Brain microvascular endothelial cell (primary cell): ENCODE measurements around the gene SPEF1.

Source experiments
- DNase-seq: peaks from one replicate; pipeline ENCODE4 v3.0.0-alpha.2; 2020
- H3K27ac ChIP-seq: fragments of 250-450 bp; sonication (Bioruptor Pico); 2 replicates; pipeline ENCODE4 v1.5.1; 2020; ENCODE audit warnings: mild to moderate bottlenecking, moderate library complexity
- H3K27me3 ChIP-seq: fragments of 250-450 bp; sonication (Bioruptor Pico); replicated peaks from 2 replicates; pipeline ENCODE4 v1.5.1; 2020; ENCODE audit warnings: mild to moderate bottlenecking
- H3K36me3 ChIP-seq: fragments of 250-450 bp; sonication (Bioruptor Pico); replicated peaks from 2 replicates; pipeline ENCODE4 v1.5.1; 2020; ENCODE audit warnings: mild to moderate bottlenecking
- H3K4me3 ChIP-seq: 2 replicates; pipeline ENCODE4 v1.5.1; 2011; ENCODE audit warnings: low read depth, mild to moderate bottlenecking, control low read depth, low read length, moderate library complexity
- in situ Hi-C: cut with HindIII; loops from 2 replicates; pipeline ENCODE4 v1.10.0; 2017; ENCODE audit warnings: low sequenced_read_pairs, low pct_ligation_motif_present
- TF ChIP-seq, protein P1 (sequence below): IDR thresholded peaks from 2 replicates; pipeline ENCODE4 v1.5.1; 2011; ENCODE audit warnings: low read depth, mild to moderate bottlenecking, moderate library complexity, low read length, control low read depth, inconsistent platforms; ENCODE audit errors: missing control alignments

Gene SPEF1

DNA sequence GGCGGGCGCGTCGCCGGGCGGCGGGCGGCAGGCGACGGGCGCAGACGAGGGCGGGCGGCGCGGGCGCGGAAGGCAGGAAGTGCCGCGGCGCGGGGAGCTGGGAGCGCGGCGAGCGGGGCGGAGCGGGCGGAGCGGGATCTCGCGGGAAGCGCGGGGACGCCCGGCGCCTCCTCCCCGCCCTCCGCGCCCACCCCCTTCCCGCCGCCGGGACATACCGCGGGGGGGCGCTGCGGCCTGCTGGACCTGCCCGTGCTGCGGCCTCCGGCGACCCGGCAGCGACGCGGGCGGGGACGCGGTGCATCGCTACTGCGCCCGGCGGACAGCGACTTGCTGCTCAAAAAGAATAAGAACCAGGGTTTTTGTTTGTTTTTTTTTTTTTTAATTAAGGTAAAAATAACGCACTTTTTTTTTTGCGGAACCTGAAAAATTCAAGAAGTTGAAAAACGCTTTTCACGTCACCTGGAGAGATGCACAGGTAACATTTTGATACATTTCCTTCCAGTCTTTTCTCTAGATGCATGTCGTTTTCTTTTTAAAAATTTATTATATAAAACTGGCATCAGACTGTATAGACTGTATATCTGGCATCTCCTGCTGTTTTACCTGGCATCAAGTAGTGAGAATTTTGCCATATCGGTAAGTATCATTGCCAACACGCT is 5.5 kb upstream of the SPEF1 start, which contains the start of gene CENPB:
CENPB (minus strand) TSS at position 76 of the 659 bp plus-strand sequence. CDS start 257 bp downstream, outside the sequence.
- TF ChIP-seq, protein P1, sequence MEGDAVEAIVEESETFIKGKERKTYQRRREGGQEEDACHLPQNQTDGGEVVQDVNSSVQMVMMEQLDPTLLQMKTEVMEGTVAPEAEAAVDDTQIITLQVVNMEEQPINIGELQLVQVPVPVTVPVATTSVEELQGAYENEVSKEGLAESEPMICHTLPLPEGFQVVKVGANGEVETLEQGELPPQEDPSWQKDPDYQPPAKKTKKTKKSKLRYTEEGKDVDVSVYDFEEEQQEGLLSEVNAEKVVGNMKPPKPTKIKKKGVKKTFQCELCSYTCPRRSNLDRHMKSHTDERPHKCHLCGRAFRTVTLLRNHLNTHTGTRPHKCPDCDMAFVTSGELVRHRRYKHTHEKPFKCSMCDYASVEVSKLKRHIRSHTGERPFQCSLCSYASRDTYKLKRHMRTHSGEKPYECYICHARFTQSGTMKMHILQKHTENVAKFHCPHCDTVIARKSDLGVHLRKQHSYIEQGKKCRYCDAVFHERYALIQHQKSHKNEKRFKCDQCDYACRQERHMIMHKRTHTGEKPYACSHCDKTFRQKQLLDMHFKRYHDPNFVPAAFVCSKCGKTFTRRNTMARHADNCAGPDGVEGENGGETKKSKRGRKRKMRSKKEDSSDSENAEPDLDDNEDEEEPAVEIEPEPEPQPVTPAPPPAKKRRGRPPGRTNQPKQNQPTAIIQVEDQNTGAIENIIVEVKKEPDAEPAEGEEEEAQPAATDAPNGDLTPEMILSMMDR = peak; percentile 45
- Histone ChIP-seq H3K36me3 (no peaks in the 10 kb centered on the region), H3K4me3 (peak within 1 kb of the TSS; percentile 71), H3K27me3 (no peaks in the 10 kb centered on the region), H3K27ac (peak within 1 kb of the TSS; percentile 18)
- peak; percentile 52 for DNase-seq
- in situ Hi-C loops = no loop called here

DNA sequence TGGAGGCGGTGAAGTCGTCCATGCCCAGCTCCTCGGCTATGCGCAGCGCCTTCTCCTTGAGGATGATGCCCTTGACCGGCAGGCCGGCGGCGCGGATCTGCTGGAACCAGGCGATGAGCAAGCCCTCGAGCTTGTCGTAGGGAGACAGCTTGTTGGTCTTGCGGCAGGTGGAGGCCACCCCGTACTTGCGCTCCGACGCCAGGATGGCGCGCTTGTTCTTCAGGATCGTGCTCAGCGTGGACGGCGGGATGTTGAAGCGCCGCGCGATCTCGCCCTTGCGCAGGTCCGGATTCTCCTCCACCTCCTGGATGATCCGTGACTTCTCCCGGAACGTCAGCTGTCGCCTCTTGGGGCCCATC is 4.9 kb upstream of the SPEF1 start:
- Histone ChIP-seq H3K27ac (peak overlapping the region; percentile 18), H3K4me3 (peak overlapping the region; percentile 71), H3K27me3 (no peaks in the 10 kb centered on the region), H3K36me3 (no peaks in the 10 kb centered on the region)
- peak; percentile 56 for DNase-seq
- TF ChIP-seq, protein P1 = no peak
- in situ Hi-C loops = no loop called here

DNA sequence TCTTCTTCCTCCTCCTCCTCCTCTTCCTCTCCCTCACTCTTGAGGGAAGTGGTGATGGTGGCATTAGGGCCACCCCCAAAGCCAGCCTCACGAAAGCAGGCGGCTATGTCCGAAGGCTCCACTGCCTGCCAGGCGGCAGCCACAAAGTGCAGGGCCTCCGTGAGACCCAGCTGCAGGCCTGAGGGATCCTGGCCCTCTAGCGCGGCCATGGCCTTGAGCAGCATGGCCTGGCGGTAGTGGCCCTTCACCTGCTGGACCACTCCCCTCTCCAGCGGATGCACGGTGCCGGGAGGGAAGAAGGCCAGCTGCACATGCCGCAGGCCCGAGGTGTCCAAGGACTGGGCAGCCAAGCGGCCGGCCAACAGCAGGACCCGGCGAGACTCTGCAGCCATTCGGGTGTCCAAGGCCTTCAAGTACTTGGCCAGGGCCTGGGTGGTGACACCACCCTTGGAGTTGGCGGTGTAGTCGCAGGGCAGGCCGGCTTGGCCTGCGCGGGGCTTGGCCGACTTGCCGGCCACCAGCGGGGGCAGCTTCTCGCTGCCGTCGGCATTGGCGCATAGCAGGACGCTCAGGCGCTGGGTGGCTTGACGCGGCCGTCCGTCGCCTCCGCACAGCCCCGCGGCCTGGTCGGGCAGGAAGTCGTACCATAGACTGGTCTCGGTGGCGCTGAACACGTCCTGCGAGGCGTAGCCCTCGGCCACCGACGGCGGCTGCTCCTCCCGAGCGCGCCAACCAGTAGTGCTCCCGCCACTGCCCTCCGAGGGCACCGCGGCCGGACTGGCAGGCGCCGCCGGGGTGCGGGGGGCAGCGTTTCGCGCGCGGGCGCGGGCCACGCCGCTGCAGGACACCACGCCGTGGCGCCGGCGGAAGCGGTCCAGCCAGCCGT is 4.2 kb upstream of the SPEF1 start:
- in situ Hi-C loops = no loop called here
- no peak for DNase-seq
- H3K27me3 ChIP-seq = no peaks in the 10 kb centered on the region
- peak overlapping the region; percentile 71 for H3K4me3 ChIP-seq
- TF ChIP-seq, protein P1 = no peak
- no peaks in the 10 kb centered on the region for H3K36me3 ChIP-seq
- H3K27ac ChIP-seq = no peak overlapping the region

DNA sequence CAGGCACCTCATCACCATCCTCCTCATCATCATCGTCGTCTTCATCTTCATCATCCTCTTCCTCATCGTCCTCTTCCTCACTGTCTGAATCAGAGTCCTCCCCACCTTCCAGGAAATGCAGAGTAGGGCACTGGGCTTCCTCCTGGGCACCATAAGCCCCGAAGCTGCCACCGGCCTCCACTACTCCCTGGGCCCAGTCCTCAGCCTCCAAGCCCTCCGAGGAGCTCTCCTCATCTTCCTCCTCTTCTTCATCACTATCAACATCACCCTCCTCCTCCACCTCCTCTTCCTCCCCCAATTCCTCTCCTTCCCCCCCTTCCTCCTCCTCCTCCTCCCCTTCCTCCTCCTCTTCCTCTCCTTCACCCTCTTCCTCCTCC is 3.6 kb upstream of the SPEF1 start:
- TF ChIP-seq, protein P1 = no peak
- Histone ChIP-seq H3K27ac (no peak overlapping the region), H3K36me3 (no peaks in the 10 kb centered on the region), H3K27me3 (no peaks in the 10 kb centered on the region), H3K4me3 (peak overlapping the region; percentile 71)
- no peak for DNase-seq
- in situ Hi-C loops = no loop called here

DNA sequence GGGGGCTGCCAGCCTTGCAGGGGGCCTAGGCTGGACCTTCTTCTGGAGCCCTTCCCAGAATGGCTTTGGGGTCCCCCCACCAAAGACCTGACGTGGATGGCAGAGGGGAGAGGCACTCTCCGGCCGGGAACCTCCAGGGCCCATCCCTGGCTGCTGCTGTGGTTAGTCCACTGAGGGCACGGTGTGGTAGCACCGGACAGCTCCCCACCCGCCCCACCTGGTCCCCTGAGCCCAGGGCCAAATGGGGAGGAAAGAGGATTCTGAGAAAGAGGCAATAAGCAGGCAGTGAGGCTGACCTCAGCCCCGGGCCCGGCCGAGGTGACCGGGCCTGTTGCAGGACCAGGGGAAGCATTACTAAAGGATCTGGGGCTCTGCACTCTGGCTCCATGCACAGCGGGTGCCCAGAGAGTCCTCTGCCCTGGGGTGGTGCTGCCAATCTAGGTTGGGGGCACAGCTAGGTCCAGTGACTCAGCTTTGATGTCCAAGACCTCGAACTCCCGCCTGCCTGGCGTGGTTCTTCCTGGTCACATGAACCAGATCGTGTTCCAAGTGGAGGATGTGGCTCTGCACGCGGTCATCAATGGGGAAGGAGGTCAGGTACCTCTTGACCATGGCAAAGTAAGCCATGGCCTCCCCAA is 3.1 kb upstream of the SPEF1 start:
- no peaks in the 10 kb centered on the region for H3K36me3 ChIP-seq
- H3K27ac ChIP-seq = no peak overlapping the region
- TF ChIP-seq, protein P1 = no peak
- peaks cover under 1% of the 10 kb centered on the region for H3K27me3 ChIP-seq
- no peak for DNase-seq
- in situ Hi-C loops = no loop called here
- peak overlapping the region; percentile 17 for H3K4me3 ChIP-seq
